OCI-LY3 (cell line): ENCODE data around the gene ABCG1.
A peak's percentile ranks its signal among the peaks of the same experiment; 100 is the strongest.

Experiments used
- H2AFZ ChIP-seq: fragments of 200-600, 300-600 bp; shearing (Covaris generic); 2 replicates; pipeline ENCODE4 v1.6.0; 2014; ENCODE audit warnings: antibody characterized with exemption, low read depth, low read length
- H3K27ac ChIP-seq: fragments of 200-600, 300-600 bp; sonication (generic); 2 replicates; pipeline ENCODE4 v1.5.1; 2014; ENCODE audit warnings: mild to moderate bottlenecking, low read length, moderate library complexity, mixed read lengths
- H3K27me3 ChIP-seq: fragments of 200-600, 300-600 bp; sonication (generic); 2 replicates; pipeline ENCODE4 v1.6.1; 2014; ENCODE audit warnings: low read depth, low read length, mixed read lengths
- H3K36me3 ChIP-seq: fragments of 200-600, 300-600 bp; sonication (generic); replicated peaks from 2 replicates; pipeline ENCODE3; 2014; ENCODE audit warnings: low read depth, low read length, mixed read lengths
- H3K4me1 ChIP-seq: fragments of 300-600, 200-600 bp; sonication (generic); 2 replicates; pipeline ENCODE4 v1.6.1; 2014; ENCODE audit warnings: low read length, mixed read lengths
- H3K4me2 ChIP-seq: fragments of 200-600, 300-600 bp; sonication (generic); 2 replicates; pipeline ENCODE4 v1.6.1; 2014; ENCODE audit warnings: low read length, mixed read lengths
- H3K4me3 ChIP-seq: fragments of 300-600, 200-600 bp; sonication (generic); 2 replicates; pipeline ENCODE4 v1.5.1; 2014; ENCODE audit warnings: antibody characterized with exemption, mild to moderate bottlenecking, low read length, moderate library complexity
- H3K79me2 ChIP-seq: fragments of 300-600, 200-600 bp; shearing (Covaris generic); 2 replicates; pipeline ENCODE4 v1.6.1; 2014; ENCODE audit warnings: mild to moderate bottlenecking, low read length, mixed read lengths
- H3K9ac ChIP-seq: fragments of 300-600, 200-600 bp; shearing (Covaris generic); 2 replicates; pipeline ENCODE4 v1.6.0; 2014; ENCODE audit warnings: mild to moderate bottlenecking, low read length, moderate library complexity
- H3K9me3 ChIP-seq: fragments of 200-600, 300-600 bp; shearing (Covaris generic); 2 replicates; pipeline ENCODE4 v1.6.1; 2014; ENCODE audit warnings: low read length, mixed read lengths; ENCODE audit not compliant: insufficient read depth
- H4K20me1 ChIP-seq: fragments of 200-600, 300-600 bp; sonication (generic); 2 replicates; pipeline ENCODE4 v1.6.1; 2016; ENCODE audit warnings: low read length, mixed read lengths; ENCODE audit not compliant: insufficient read depth
- CTCF ChIP-seq: fragments of 200-600, 300-600 bp; sonication (generic); IDR thresholded peaks from 2 replicates; pipeline ENCODE4 v1.5.1; 2014; ENCODE audit warnings: antibody characterized with exemption, low read length, low read depth
- EZH2phosphoT487 ChIP-seq: fragments of 200-600 bp; shearing (Covaris generic); IDR thresholded peaks from 2 replicates; pipeline ENCODE4 v1.6.1; 2018; ENCODE audit warnings: antibody characterized with exemption, mixed run types, low read depth

ABCG1 gene

GRCh38 chr21:42230178-42230577 is 11.2 kb downstream of the ABCG1 start:
- no peak overlapping the region for H3K27ac ChIP-seq
- H3K4me2 ChIP-seq = no peak overlapping the region
- peaks cover 53% of the 10 kb centered on the region for H3K4me1 ChIP-seq
- H4K20me1 ChIP-seq = no peaks in the 10 kb centered on the region
- no peak overlapping the region for H3K9ac ChIP-seq
- peaks cover 9% of the 10 kb centered on the region; the same call in 1 of the 2 replicates for H3K27me3 ChIP-seq
- no peaks in the 10 kb centered on the region for H3K79me2 ChIP-seq
- no peak overlapping the region for H3K4me3 ChIP-seq
- H2AFZ ChIP-seq = no peak overlapping the region
- TF ChIP-seq CTCF (no peak), EZH2phosphoT487 (no peak)
- H3K9me3 ChIP-seq = no peaks in the 10 kb centered on the region; the same call in 1 of the 2 replicates
- H3K36me3 ChIP-seq = no peaks in the 10 kb centered on the region

- H2AFZ ChIP-seq = no peak overlapping the region
- no peaks in the 10 kb centered on the region; the same call in 1 of the 2 replicates for H3K9me3 ChIP-seq
- H3K9ac ChIP-seq = no peak overlapping the region
- peaks cover 13% of the 10 kb centered on the region for H3K27me3 ChIP-seq
- H3K79me2 ChIP-seq = no peaks in the 10 kb centered on the region
- no peaks in the 10 kb centered on the region for H4K20me1 ChIP-seq
- no peak overlapping the region for H3K4me3 ChIP-seq
- H3K4me1 ChIP-seq = peaks cover 55% of the 10 kb centered on the region
- no peak overlapping the region for H3K27ac ChIP-seq
- H3K36me3 ChIP-seq = no peaks in the 10 kb centered on the region
- H3K4me2 ChIP-seq = no peak overlapping the region
- TF ChIP-seq EZH2phosphoT487 (no peak), CTCF (no peak)
These were observed 11.7 kb downstream of the ABCG1 start for GRCh38 chr21:42230636-42231035.

GRCh38 chr21:42231756-42232155 is 12.8 kb downstream of the ABCG1 start:
- TF ChIP-seq EZH2phosphoT487 (no peak), CTCF (no peak)
- no peaks in the 10 kb centered on the region for H3K79me2 ChIP-seq
- H4K20me1 ChIP-seq = no peaks in the 10 kb centered on the region
- H2AFZ ChIP-seq = no peak overlapping the region
- no peaks in the 10 kb centered on the region for H3K36me3 ChIP-seq
- H3K27me3 ChIP-seq = peaks cover 4% of the 10 kb centered on the region; the same call in 1 of the 2 replicates
- H3K27ac ChIP-seq = peak overlapping the region; percentile 91
- no peak overlapping the region for H3K4me3 ChIP-seq
- peaks cover 59% of the 10 kb centered on the region for H3K4me1 ChIP-seq
- H3K4me2 ChIP-seq = no peak overlapping the region
- H3K9me3 ChIP-seq = no peaks in the 10 kb centered on the region; the same call in 1 of the 2 replicates
- H3K9ac ChIP-seq = no peak overlapping the region

GRCh38 chr21:42232176-42232825 is 13.4 kb downstream of the ABCG1 start:
- Histone ChIP-seq H3K27me3 (peaks cover 4% of the 10 kb centered on the region; the same call in 1 of the 2 replicates), H3K4me3 (peak overlapping the region; percentile 76; the same call in 1 of the 2 replicates), H3K9ac (peak overlapping the region; percentile 28; the same call in 1 of the 2 replicates), H3K36me3 (no peaks in the 10 kb centered on the region), H3K4me2 (peak overlapping the region; percentile 97), H4K20me1 (no peaks in the 10 kb centered on the region), H3K4me1 (peaks cover 64% of the 10 kb centered on the region), H3K27ac (peak overlapping the region; percentile 91), H2AFZ (no peak overlapping the region), H3K9me3 (no peaks in the 10 kb centered on the region; the same call in 1 of the 2 replicates), H3K79me2 (no peaks in the 10 kb centered on the region)
- TF ChIP-seq CTCF (no peak), EZH2phosphoT487 (no peak)
